ENCODE results near the gene BCDIN3D. TPM values are rescaled to one million over a fixed set of nuclear protein-coding genes. Genes with fewer than 3 reads are reported as not detected.

BCDIN3D gene
- total RNA-seq, 4 donors from 2014 or later, result 3.7 to 5.9 (median 4.5) TPM

GRCh38 chr12:49792181-49792970, 50.5 kb downstream of the BCDIN3D start:
- no peak for TF ChIP-seq POLR2AphosphoS5 (IDR thresholded peaks at IDR 0.05)
- TF ChIP-seq POLR2A (IDR thresholded peaks at IDR 0.05), result no peak
- peaks cover 33% of the 10 kb centered on the region for H3K36me3 ChIP-seq
- DNase-seq (ENCODE audit: low spot score in 2 of 2), result no peak
- H3K9me3 ChIP-seq, result no peaks in the 10 kb centered on the region
- H3K4me3 ChIP-seq, result no peak overlapping the region
- no CpG with 5 or more reads among the region's 20 CpGs for WGBS
- H3K27ac ChIP-seq, result no peak overlapping the region
- H3K27me3 ChIP-seq, result no peaks in the 10 kb centered on the region
- H3K4me1 ChIP-seq, result no peaks in the 10 kb centered on the region

- no peaks in the 10 kb centered on the region for H3K27me3 ChIP-seq
- DNase-seq (ENCODE audit: low spot score in 2 of 2), result no peak
- peaks cover 26% of the 10 kb centered on the region for H3K36me3 ChIP-seq
- no peak overlapping the region for H3K4me3 ChIP-seq
- no peaks in the 10 kb centered on the region for H3K9me3 ChIP-seq
- WGBS, result 91% methylated on average over 10 of the region's 23 CpGs
- H3K4me1 ChIP-seq, result no peaks in the 10 kb centered on the region
- TF ChIP-seq POLR2AphosphoS5 (IDR thresholded peaks at IDR 0.05) (no peak), CTCF (IDR thresholded peaks at IDR 0.05) (no peak), EP300 (IDR thresholded peaks at IDR 0.05) (no peak), POLR2A (IDR thresholded peaks at IDR 0.05) (no peak)
- H3K27ac ChIP-seq, result no peak overlapping the region
Observed at GRCh38 chr12:49791700-49792099, 51.2 kb downstream of the BCDIN3D start.

GRCh38 chr12:49790741-49791555, 52.0 kb downstream of the BCDIN3D start:
- Histone ChIP-seq H3K4me3 (no peak overlapping the region), H3K27ac (no peak overlapping the region), H3K9me3 (no peaks in the 10 kb centered on the region), H3K36me3 (peaks cover 19% of the 10 kb centered on the region), H3K27me3 (no peaks in the 10 kb centered on the region), H3K4me1 (no peaks in the 10 kb centered on the region)
- no peak for DNase-seq (ENCODE audit: low spot score in 2 of 2)
- TF ChIP-seq POLR2AphosphoS5 (IDR thresholded peaks at IDR 0.05) (no peak), CTCF (IDR thresholded peaks at IDR 0.05) (no peak), POLR2A (IDR thresholded peaks at IDR 0.05) (no peak)
- WGBS, result 80% methylated on average over 21 of the region's 22 CpGs

GRCh38 chr12:49789992-49790391, 52.9 kb downstream of the BCDIN3D start:
- H3K4me1 ChIP-seq, result no peaks in the 10 kb centered on the region
- no peak overlapping the region for H3K27ac ChIP-seq
- H3K4me3 ChIP-seq, result no peak overlapping the region
- peaks cover 13% of the 10 kb centered on the region for H3K36me3 ChIP-seq
- WGBS, result 87% methylated on average over 3 of the region's 3 CpGs
- TF ChIP-seq POLR2A (IDR thresholded peaks at IDR 0.05) (no peak), EP300 (IDR thresholded peaks at IDR 0.05) (no peak), CTCF (IDR thresholded peaks at IDR 0.05) (no peak), POLR2AphosphoS5 (IDR thresholded peaks at IDR 0.05) (no peak)
- H3K27me3 ChIP-seq, result no peaks in the 10 kb centered on the region
- H3K9me3 ChIP-seq, result no peaks in the 10 kb centered on the region
- DNase-seq (ENCODE audit: low spot score in 2 of 2), result no peak

GRCh38 chr12:49787672-49788071, 55.2 kb downstream of the BCDIN3D start:
- H3K4me1 ChIP-seq, result peaks cover 11% of the 10 kb centered on the region
- H3K9me3 ChIP-seq, result no peaks in the 10 kb centered on the region
- no peak overlapping the region for H3K4me3 ChIP-seq
- no peak overlapping the region for H3K27ac ChIP-seq
- TF ChIP-seq EP300 (IDR thresholded peaks at IDR 0.05) (no peak), POLR2A (IDR thresholded peaks at IDR 0.05) (no peak), CTCF (IDR thresholded peaks at IDR 0.05) (no peak), POLR2AphosphoS5 (IDR thresholded peaks at IDR 0.05) (no peak)
- peaks cover 13% of the 10 kb centered on the region for H3K36me3 ChIP-seq
- no peaks in the 10 kb centered on the region for H3K27me3 ChIP-seq
- 91% methylated on average over 2 of the region's 2 CpGs for WGBS
- no peak for DNase-seq (ENCODE audit: low spot score in 2 of 2)

Other genes starting within 250 kb of the BCDIN3D start
- 1 to 10 TPM in 2 of 4 donors, under 1 TPM in 1, not detected in 1; 0.44 to 1.9 (median 1.1) TPM for gene FAM186B, start 237.5 kb downstream of the BCDIN3D start, total RNA-seq
- gene PRPF40B, start 219.5 kb downstream of the BCDIN3D start, total RNA-seq, result 10 to 100 TPM; 10.1 to 38.9 (median 15.4) TPM
- gene FMNL3, start 135.7 kb downstream of the BCDIN3D start, total RNA-seq, result 1 to 10 TPM; 3.2 to 8.4 (median 6.7) TPM
- 100 to 1,000 TPM; 292 to 468 (median 377) TPM for gene TMBIM6, start 101.5 kb downstream of the BCDIN3D start, total RNA-seq
- 10 to 100 TPM in 1 of 4 donors, 1 to 10 TPM in 3; 8.2 to 12.2 (median 8.8) TPM for gene NCKAP5L, start 14.7 kb downstream of the BCDIN3D start, total RNA-seq
- under 1 TPM in 3 of 4 donors, not detected in 1; 0.38 to 0.65 (median 0.56) TPM for gene FAIM2, start 60.8 kb upstream of the BCDIN3D start, total RNA-seq
- under 1 TPM in 1 of 4 donors, not detected in 3; 0.15 TPM for gene AQP2, start 107.6 kb upstream of the BCDIN3D start, total RNA-seq
- gene AQP5, start 118.8 kb upstream of the BCDIN3D start, total RNA-seq, result 100 to 1,000 TPM; 128 to 258 (median 196) TPM
- not detected for gene AQP6, start 129.8 kb upstream of the BCDIN3D start, total RNA-seq
- 10 to 100 TPM; 13.8 to 20.4 (median 16.2) TPM for gene RACGAP1, start 182.4 kb upstream of the BCDIN3D start, total RNA-seq
- gene ASIC1, start 214.5 kb upstream of the BCDIN3D start, total RNA-seq, result 1 to 10 TPM in 3 of 4 donors, under 1 TPM in 1; 0.59 to 2.2 (median 1.5) TPM
- 10 to 100 TPM; 62.8 to 86.5 (median 69.7) TPM for gene SMARCD1, start 242.2 kb upstream of the BCDIN3D start, total RNA-seq

Measured in suprapubic skin (tissue), 4 donors.